ENCODE results near the gene C2orf81. TPM values are rescaled to one million over a fixed set of nuclear protein-coding genes. Genes with fewer than 3 reads are reported as not detected.

The C2orf81 gene
- polyA plus RNA-seq, 1 of the 3 experiments (the other 2 are of a cell fraction): 2.5 TPM

GRCh38 chr2:74379851-74380789 is 41.3 kb downstream of the C2orf81 start, which contains the start of gene DCTN1 (continued):
- TF ChIP-seq USF1 (IDR thresholded peaks at IDR 0.05; ENCODE audit: borderline replicate concordance, low read depth): peak; percentile 61; the same call in 1 of the 2 replicates
- TF ChIP-seq SMC3 (IDR thresholded peaks at IDR 0.05; ENCODE audit: low read depth, low read length): no peak
- TF ChIP-seq NFIC (IDR thresholded peaks at IDR 0.05; ENCODE audit: borderline replicate concordance): no peak

- Histone ChIP-seq H3K79me2 (ENCODE audit: insufficient read depth) (peaks cover 62% of the 10 kb centered on the region), H3K4me3 (ENCODE audit: low read depth in 2 of 2, low read length in 1 of 2) (no peak overlapping the region), H3K9me3 (no peaks in the 10 kb centered on the region), H3K4me1 (ENCODE audit: control insufficient read depth in 1 of 2, insufficient read depth in 2 of 2, low read depth in 1 of 2, low read length in 1 of 2) (peaks cover 12 to 38% of the 10 kb centered on the region in 2 experiments; a peak in 2 of 4 replicates), H3K27ac (ENCODE audit: low read depth in 2 of 2, low read length in 1 of 2) (no peak overlapping the region), H3K9me2 (no peaks in the 10 kb centered on the region), H3F3A (replicated peaks; ENCODE audit: insufficient read depth) (no peaks in the 10 kb centered on the region), H4K20me1 (ENCODE audit: insufficient read depth) (peaks cover 44% of the 10 kb centered on the region), H3K4me2 (no peak overlapping the region), H2AFZ (ENCODE audit: low read depth) (no peak overlapping the region), H3K9ac (no peak overlapping the region), H3K27me3 (ENCODE audit: insufficient read depth) (no peaks in the 10 kb centered on the region), H3K36me3 (replicated peaks in 1 of 2; ENCODE audit: control insufficient read depth in 1 of 2, insufficient read depth in 2 of 2, low read length in 1 of 2) (peaks cover 0 to 24% of the 10 kb centered on the region in 2 experiments)
- ChIA-PET CTCF (no interaction called here), POLR2A (no interaction called here)
- TF ChIP-seq CHD2 (IDR thresholded peaks at IDR 0.05; ENCODE audit: low read length, partially characterized antibody): no peak
- no peak for TF ChIP-seq ZBTB33 (IDR thresholded peaks at IDR 0.05; ENCODE audit: borderline replicate concordance, low read depth)
- no peak for TF ChIP-seq FOXM1 (IDR thresholded peaks at IDR 0.05; ENCODE audit: low read depth)
- no peak for TF ChIP-seq NRF1 (IDR thresholded peaks at IDR 0.05; ENCODE audit: low read depth, low read length)
- TF ChIP-seq TCF12 (IDR thresholded peaks at IDR 0.05): no peak
- no peak for TF ChIP-seq REST (IDR thresholded peaks at IDR 0.05; ENCODE audit: low read depth, low read length)
- TF ChIP-seq GABPA (IDR thresholded peaks at IDR 0.05; ENCODE audit: low read depth): no peak
- no peak for TF ChIP-seq IRF3 (IDR thresholded peaks at IDR 0.05; ENCODE audit: low read depth, low read length)
- no peak for TF ChIP-seq MEF2A (IDR thresholded peaks at IDR 0.05; ENCODE audit: borderline replicate concordance, low read depth)
- TF ChIP-seq JUND (IDR thresholded peaks at IDR 0.05): no peak
- no peak for TF ChIP-seq MAX (IDR thresholded peaks at IDR 0.05; ENCODE audit: low read depth)
- TF ChIP-seq FOSL2 (IDR thresholded peaks at IDR 0.05; ENCODE audit: borderline replicate concordance, low read depth): no peak
- TF ChIP-seq TAF1 (IDR thresholded peaks at IDR 0.05; ENCODE audit: borderline replicate concordance, low read depth, low read length): no peak
- TF ChIP-seq USF2 (IDR thresholded peaks at IDR 0.05; ENCODE audit: borderline replicate concordance, low read depth, low read length): no peak
- TF ChIP-seq NFIC (IDR thresholded peaks at IDR 0.05; ENCODE audit: borderline replicate concordance): no peak
- TF ChIP-seq EP300 (IDR thresholded peaks at IDR 0.05; ENCODE audit: borderline replicate concordance in 1 of 2, low read depth in 1 of 2, low read length in 1 of 2): no peak
- no peak for TF ChIP-seq YY1 (IDR thresholded peaks at IDR 0.05; ENCODE audit: low read depth)
- TF ChIP-seq RCOR1 (IDR thresholded peaks at IDR 0.05; ENCODE audit: low read length): no peak
- no peak for DNase-seq
- WGBS (ENCODE audit: low lambda C conversion rate): 94% methylated on average over 10 of the region's 10 CpGs
Observed at GRCh38 chr2:74378007-74378406, 43.4 kb downstream of the C2orf81 start.
